GM12872 (cell line): Measurements from ENCODE around the gene IL1RAPL2.

ENCODE experiments used
- TF ChIP-seq, protein P1 (sequence below): IDR thresholded peaks from 3 replicates; pipeline ENCODE4 v1.5.1; 2011; ENCODE audit warnings: low read depth, mild to moderate bottlenecking, low read length, moderate library complexity; ENCODE audit not compliant: insufficient read depth

IL1RAPL2 gene

DNA sequence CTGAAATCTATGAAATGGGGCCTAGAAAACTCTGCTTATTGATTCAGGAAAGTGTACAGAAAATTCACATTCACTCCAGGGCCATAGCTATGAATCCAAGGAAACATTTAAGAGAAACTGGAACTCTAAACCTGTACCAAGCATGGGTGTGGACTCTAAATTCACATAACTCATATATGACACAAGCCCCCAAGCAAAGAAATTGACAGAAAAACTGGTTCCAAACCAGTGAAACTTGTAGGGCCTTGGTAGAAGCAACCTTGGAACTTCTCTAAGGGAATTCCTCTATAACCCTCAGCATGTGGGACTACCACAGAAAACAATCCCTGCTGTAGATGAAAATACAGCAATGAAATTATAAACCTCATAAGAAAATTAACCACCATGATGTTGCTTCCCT lies 1149.7 kb downstream of the IL1RAPL2 start:
- TF ChIP-seq, protein P1, sequence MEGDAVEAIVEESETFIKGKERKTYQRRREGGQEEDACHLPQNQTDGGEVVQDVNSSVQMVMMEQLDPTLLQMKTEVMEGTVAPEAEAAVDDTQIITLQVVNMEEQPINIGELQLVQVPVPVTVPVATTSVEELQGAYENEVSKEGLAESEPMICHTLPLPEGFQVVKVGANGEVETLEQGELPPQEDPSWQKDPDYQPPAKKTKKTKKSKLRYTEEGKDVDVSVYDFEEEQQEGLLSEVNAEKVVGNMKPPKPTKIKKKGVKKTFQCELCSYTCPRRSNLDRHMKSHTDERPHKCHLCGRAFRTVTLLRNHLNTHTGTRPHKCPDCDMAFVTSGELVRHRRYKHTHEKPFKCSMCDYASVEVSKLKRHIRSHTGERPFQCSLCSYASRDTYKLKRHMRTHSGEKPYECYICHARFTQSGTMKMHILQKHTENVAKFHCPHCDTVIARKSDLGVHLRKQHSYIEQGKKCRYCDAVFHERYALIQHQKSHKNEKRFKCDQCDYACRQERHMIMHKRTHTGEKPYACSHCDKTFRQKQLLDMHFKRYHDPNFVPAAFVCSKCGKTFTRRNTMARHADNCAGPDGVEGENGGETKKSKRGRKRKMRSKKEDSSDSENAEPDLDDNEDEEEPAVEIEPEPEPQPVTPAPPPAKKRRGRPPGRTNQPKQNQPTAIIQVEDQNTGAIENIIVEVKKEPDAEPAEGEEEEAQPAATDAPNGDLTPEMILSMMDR: no peak

DNA sequence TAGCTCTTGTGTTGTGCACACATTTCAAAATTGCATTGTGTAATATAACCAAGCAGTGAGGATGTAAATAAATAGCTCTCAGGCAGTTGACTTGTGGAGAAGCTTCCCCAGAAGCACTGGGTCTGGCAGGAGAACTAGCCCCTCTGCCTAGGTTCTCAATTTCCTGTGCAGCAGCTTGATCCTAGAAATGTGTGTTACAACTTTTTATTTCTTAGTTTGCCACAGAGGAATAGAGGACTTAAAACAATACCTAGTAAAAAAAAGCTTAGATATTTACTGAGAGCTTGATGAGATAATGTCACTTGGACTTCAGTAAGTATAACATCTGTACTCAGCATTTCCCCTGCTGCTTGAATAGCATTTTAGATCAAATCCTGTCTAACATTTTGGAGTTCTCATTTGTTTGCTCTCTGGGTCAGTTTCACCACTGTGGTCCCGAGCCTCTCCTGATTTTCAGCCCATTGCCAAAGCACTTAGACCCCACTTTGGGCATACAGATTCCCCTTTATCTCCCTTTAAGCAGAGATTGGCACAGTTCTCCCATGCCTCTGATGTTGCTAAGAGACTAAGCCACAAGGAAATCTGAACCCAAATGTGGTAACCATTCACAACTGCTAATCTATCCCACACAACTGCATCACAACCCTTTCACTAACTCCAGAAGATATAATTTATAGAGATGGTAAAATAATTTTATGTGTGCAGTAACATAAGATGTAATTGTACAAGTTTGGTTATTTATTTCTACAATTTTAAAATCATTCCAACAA lies 1158.2 kb downstream of the IL1RAPL2 start:
- TF ChIP-seq, protein P1: no peak

DNA sequence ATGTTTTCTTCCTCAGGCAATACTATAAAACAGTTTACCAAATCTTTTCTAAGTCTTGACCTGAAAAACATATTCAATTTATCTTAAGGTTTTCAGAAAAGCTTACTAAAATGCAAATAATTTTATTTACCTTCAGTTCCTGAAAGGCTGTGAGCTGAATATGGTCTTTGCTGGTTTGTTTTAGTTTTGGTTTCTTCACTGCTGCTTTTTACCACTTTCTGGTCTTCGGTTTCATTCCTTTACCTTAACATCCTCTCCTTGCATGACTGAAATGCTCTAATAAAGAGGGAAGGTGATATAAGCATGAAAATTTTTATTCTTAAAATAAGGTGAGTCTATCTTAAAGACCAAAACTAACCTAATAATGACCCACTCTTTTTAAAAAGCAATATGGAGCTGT lies 1159.2 kb downstream of the IL1RAPL2 start:
- TF ChIP-seq, protein P1: no peak

DNA sequence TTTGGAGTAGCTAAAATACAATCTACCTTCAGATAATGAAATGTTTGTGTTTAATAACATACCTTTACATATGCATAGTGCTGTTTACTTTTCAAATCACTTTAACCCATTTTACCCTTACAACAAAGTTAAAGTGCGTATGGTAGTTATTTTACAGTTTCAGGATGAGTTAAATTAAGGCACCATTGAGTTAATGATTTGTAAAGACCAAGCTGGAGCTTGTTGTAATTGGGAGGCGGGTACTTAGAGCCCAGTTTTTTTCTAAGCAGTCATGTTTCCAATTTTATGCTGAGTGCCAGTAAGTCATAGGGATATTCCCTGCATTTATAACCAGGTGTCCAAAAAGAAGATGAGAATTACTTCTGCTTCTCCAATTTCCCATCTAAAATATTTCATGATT lies 1172.2 kb downstream of the IL1RAPL2 start:
- TF ChIP-seq, protein P1: no peak

DNA sequence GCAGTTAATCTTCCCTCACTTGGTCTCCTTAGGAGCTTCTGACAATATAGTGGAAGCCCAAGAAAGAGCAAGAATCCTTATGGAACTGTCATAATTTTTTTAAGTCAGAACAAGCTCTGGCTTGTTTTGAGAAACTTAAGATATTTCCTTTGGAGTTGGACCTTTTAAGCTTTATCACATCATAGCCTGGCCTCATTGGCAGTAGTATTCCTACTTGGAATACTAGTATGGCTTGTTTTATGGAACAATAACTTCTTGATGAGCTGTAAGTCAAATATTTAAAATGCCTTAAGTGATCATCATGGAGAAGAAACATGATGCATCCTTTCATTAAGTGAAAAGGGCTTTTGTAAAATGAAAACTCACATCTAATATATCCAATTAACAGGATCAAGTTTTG lies 1178.3 kb downstream of the IL1RAPL2 start:
- TF ChIP-seq, protein P1: no peak

DNA sequence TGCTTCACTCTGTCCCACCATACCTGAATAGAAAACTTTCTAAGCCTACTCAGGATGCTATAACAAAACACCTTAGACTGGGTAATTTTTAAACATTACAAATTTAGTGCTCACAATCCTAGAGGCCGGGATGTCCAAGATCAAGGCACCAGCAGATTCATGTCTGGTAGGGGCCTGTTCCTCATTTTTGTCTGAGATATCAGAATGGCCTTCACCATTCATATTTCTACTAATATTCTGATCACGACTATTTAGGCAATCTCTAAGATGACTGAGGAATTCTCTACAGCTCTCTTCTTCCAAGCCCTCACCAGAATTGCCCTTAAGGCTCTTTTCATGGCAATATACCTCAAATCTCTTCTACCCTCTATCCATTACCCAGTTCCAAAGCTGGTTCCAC lies 1178.9 kb downstream of the IL1RAPL2 start:
- TF ChIP-seq, protein P1: no peak

DNA sequence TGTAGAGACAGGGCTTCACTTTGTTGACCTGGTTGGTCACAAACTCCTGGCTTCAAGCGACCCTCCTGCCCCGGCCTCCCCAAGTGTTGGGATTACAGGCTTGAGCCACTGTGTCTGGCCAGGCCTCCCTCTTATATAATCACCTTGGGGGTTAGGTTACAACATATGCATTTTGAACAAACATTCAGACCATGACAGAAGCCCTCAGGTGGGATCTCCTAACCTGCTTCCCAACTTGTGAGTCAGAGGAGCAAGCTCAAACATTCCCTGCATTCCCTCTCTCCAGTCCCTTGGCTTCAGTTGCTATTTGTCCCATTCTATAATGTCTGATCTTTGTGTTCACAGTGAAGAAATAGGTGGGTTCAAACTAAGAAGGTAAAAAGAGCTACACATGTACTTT lies 1179.9 kb downstream of the IL1RAPL2 start:
- TF ChIP-seq, protein P1: no peak
